Parathyroid adenoma (tissue), 2 donors: ENCODE data around the gene TFEB.

Source experiments
- H2AFZ ChIP-seq: fragments of 300-600 bp; sonication (generic); one replicate; pipeline ENCODE4 v1.7.0; 2017; ENCODE audit warnings: antibody characterized with exemption, mild to moderate bottlenecking
- H3K27ac ChIP-seq: fragments of 300-600 bp; sonication (generic); one replicate; pipeline ENCODE4 v1.7.0; 2017
- H3K27me3 ChIP-seq: fragments of 300-600 bp; sonication (generic); one replicate; pipeline ENCODE4 v1.7.0; 2017; ENCODE audit warnings: low read length; ENCODE audit not compliant: control insufficient read depth, insufficient read depth
- H3K36me3 ChIP-seq: fragments of 300-600 bp; sonication (generic); one replicate; pipeline ENCODE4 v1.7.0; 2017; ENCODE audit warnings: low read length; ENCODE audit not compliant: control insufficient read depth, insufficient read depth
- H3K4me1 ChIP-seq: fragments of 300-600 bp; sonication (generic); one replicate; pipeline ENCODE4 v1.7.0; 2017; ENCODE audit warnings: control low read depth
- H3K4me2 ChIP-seq: fragments of 300-600 bp; sonication (generic); one replicate; pipeline ENCODE4 v1.7.0; 2017; ENCODE audit warnings: low read length
- H3K4me3 ChIP-seq: fragments of 300-600 bp; sonication (generic); one replicate; pipeline ENCODE4 v1.7.0; 2017; ENCODE audit warnings: low read depth, low read length
- H3K79me2 ChIP-seq: fragments of 300-600 bp; sonication (generic); one replicate; pipeline ENCODE4 v1.7.0; 2017; ENCODE audit warnings: control low read depth
- H3K9ac ChIP-seq: fragments of 300-600 bp; sonication (generic); one replicate; pipeline ENCODE4 v1.7.0; 2017; ENCODE audit warnings: mild to moderate bottlenecking
- H3K9me3 ChIP-seq: fragments of 300-600 bp; sonication (generic); one replicate; pipeline ENCODE4 v1.7.0; 2017; ENCODE audit warnings: low read length; ENCODE audit not compliant: control insufficient read depth
- CTCF ChIP-seq: fragments of 300-600 bp; sonication (generic); IDR thresholded peaks from one replicate; pipeline ENCODE4 v1.7.0; 2017; ENCODE audit warnings: antibody characterized with exemption, mild to moderate bottlenecking
- donor health status: primary hyperparathyroidism.

TFEB gene

GRCh38 chr6:41739041-41739440, 3.6 kb upstream of the TFEB start:
- Histone ChIP-seq H3K27me3 (no peaks in the 10 kb centered on the region), H2AFZ (no peak overlapping the region), H3K79me2 (no peaks in the 10 kb centered on the region), H3K27ac (no peak overlapping the region), H3K9me3 (no peaks in the 10 kb centered on the region), H3K9ac (no peak overlapping the region), H3K4me1 (no peaks in the 10 kb centered on the region), H3K4me2 (no peak overlapping the region), H3K36me3 (no peaks in the 10 kb centered on the region), H3K4me3 (no peak overlapping the region)
- no peak for TF ChIP-seq CTCF

GRCh38 chr6:41737591-41738130, 2.3 kb upstream of the TFEB start:
- no peak overlapping the region for H2AFZ ChIP-seq

GRCh38 chr6:41736800-41737555, 1.6 kb upstream of the TFEB start:
- H3K4me1 ChIP-seq, result peaks cover 5% of the 10 kb centered on the region
- no peaks in the 10 kb centered on the region for H3K9me3 ChIP-seq
- H3K27me3 ChIP-seq, result no peaks in the 10 kb centered on the region
- no peaks in the 10 kb centered on the region for H3K36me3 ChIP-seq
- peaks cover 6% of the 10 kb centered on the region for H3K79me2 ChIP-seq
- H3K4me2 ChIP-seq, result no peak overlapping the region
- H2AFZ ChIP-seq, result no peak overlapping the region
- TF ChIP-seq CTCF, result no peak
- H3K27ac ChIP-seq, result no peak overlapping the region
- H3K4me3 ChIP-seq, result no peak overlapping the region
- H3K9ac ChIP-seq, result no peak overlapping the region

More at GRCh38 chr6:41737591-41738130, 2.3 kb upstream of the TFEB start:
- no peaks in the 10 kb centered on the region for H3K36me3 ChIP-seq
- no peak for TF ChIP-seq CTCF
- no peak overlapping the region for H3K9ac ChIP-seq
- no peak overlapping the region for H3K27ac ChIP-seq
- no peak overlapping the region for H3K4me3 ChIP-seq
- H3K4me1 ChIP-seq, result peaks cover 3% of the 10 kb centered on the region
- no peaks in the 10 kb centered on the region for H3K27me3 ChIP-seq
- peaks cover 6% of the 10 kb centered on the region for H3K79me2 ChIP-seq
- H3K9me3 ChIP-seq, result no peaks in the 10 kb centered on the region
- H3K4me2 ChIP-seq, result no peak overlapping the region

- Histone ChIP-seq H3K4me3 (no peak overlapping the region), H3K36me3 (no peaks in the 10 kb centered on the region), H2AFZ (no peak overlapping the region), H3K4me2 (no peak overlapping the region), H3K9ac (no peak overlapping the region), H3K4me1 (peaks cover 5% of the 10 kb centered on the region), H3K27ac (no peak overlapping the region), H3K79me2 (peaks cover 13% of the 10 kb centered on the region), H3K27me3 (no peaks in the 10 kb centered on the region), H3K9me3 (no peaks in the 10 kb centered on the region)
- TF ChIP-seq CTCF, result no peak
These were observed 852 bp upstream of the TFEB start for GRCh38 chr6:41736186-41736733.
